Limb (tissue), 2 donors: ENCODE measurements around the gene ATP6V1G3.
A peak's percentile ranks its signal among the peaks of the same experiment; 100 is the strongest.
"Not testable (repeated sequence)": the region's sequence is repeated elsewhere in the genome, so short reads cannot be mapped to it uniquely, and the experiment has no call there.

ENCODE experiments used
- DNase-seq, 2 donors: peaks; one replicate each; pipeline ENCODE4 v3.0.0-alpha.2; 2016; ENCODE audit errors: extremely low spot score in 2 of 2

ATP6V1G3 gene

GRCh38 chr1:198542632-198543031 lies 2.2 kb upstream of the ATP6V1G3 start:
- no peak for DNase-seq

DNA sequence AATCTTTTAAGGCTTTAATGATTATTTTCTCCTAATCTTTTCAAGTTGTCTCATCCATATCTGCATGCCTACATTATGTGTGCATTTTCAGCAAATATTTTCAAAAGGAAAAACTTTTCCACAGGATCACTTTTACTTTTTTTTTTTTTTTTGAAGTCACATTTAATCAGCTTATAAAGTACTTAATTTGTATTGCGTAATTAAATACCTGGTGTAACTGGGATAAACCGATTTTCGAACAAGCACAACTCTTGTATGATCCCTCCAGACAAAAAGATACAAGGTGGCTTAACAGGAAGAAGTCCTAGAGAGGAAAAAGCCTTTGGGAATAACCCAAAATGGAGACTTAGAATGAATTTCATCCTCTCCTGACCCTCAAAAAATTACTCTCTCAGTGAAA lies 1.3 kb upstream of the ATP6V1G3 start:
- no peak for DNase-seq

- DNase-seq = no peak
Observed at GRCh38 chr1:198538579-198539364, 1.7 kb downstream of the ATP6V1G3 start.

- DNase-seq = no peak
Observed at GRCh38 chr1:198535631-198536030, 4.8 kb downstream of the ATP6V1G3 start.

- DNase-seq = no peak
Observed at GRCh38 chr1:198534548-198535418, 5.7 kb downstream of the ATP6V1G3 start.

DNA sequence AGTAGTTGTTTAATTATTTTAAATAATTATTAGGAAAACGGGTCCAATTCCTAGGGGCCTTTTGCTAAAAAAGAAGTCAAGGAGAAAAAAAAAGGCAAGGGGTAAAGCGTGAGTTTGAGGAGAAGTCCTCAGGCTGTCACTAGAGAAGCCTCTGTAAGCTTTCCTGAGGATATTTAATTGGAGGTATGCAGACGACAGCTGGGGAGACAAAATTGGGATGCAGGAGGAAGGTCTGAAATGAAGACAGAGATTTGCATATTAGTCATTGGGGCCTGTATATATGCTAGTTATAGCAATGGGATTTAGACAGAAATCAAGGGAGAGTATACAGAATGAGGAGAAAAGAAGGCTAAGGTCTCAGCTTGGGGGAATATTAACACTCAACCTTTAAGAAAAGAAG lies 8.6 kb downstream of the ATP6V1G3 start:
- no peak for DNase-seq

DNA sequence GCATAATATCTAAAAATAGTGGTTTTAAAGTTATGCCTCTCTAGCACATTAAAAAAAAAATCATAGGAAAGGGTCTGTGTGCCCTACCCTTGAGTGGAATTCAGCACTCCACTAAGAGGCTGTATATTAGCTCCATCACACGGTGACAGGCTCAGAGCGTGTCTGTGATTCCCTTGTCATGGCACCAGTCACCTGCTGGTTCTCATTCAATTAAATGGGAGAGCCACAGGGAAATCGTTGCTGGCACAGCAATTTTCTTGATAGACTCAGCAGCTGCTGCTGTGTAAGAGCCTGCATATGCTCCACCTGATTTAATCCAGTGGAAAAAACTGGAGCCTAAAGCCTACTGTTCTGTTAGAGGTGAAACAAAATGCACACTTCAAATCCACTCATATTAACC lies 9.5 kb downstream of the ATP6V1G3 start:
- peak in 1 of 2 donors; percentile 41 for DNase-seq

GRCh38 chr1:198529414-198529813 lies 11.1 kb downstream of the ATP6V1G3 start:
- peak in 1 of 2 donors; percentile 58 for DNase-seq

- no peak for DNase-seq
Observed at GRCh38 chr1:198528364-198528763, 12.1 kb downstream of the ATP6V1G3 start.

DNA sequence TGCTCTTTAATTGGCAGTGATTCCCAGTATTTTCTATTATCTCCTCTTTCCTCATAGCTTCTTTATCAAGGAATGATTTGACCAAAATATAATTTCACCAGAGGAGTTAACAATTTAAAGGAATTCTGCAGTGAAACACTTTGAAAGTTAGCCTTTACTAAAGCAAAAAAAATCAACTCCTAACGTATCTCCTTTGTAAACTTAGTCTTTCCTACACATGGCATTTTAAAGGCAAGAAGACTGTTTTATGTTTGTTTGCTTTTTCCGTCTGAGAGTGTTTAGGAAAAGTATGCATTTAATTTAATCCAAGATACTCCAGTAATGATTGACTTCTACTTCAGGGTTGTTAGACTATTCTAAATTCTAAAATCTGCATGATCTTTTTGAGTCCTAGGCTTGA lies 15.9 kb downstream of the ATP6V1G3 start:
- no peak for DNase-seq

DNA sequence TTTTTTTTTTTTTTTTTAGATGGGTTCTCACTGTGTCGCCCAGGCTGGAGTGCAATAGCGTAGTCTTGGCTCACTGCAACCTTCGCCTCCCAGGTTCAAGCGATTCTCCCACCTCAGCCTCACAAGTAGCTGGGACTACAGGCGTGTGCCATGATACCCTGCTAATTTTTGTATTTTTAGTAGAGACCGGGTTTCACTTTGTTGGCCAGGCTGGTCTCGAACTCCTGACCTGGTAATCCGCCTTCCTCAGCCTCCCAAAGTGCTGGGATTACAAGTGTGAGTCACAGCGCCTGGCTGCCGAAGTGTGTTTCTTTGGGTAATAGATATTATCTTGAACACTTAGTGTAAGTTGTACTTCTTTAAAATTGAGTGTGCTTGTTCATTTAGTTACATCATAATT lies 16.4 kb downstream of the ATP6V1G3 start:
- DNase-seq = not testable (repeated sequence)

- no peak for DNase-seq
Observed at GRCh38 chr1:198523182-198523950, 17.1 kb downstream of the ATP6V1G3 start.

- no peak for DNase-seq
Observed at GRCh38 chr1:198520524-198521254, 19.8 kb downstream of the ATP6V1G3 start.

- DNase-seq = no peak
Observed at GRCh38 chr1:198519639-198520501, 20.6 kb downstream of the ATP6V1G3 start.

DNA sequence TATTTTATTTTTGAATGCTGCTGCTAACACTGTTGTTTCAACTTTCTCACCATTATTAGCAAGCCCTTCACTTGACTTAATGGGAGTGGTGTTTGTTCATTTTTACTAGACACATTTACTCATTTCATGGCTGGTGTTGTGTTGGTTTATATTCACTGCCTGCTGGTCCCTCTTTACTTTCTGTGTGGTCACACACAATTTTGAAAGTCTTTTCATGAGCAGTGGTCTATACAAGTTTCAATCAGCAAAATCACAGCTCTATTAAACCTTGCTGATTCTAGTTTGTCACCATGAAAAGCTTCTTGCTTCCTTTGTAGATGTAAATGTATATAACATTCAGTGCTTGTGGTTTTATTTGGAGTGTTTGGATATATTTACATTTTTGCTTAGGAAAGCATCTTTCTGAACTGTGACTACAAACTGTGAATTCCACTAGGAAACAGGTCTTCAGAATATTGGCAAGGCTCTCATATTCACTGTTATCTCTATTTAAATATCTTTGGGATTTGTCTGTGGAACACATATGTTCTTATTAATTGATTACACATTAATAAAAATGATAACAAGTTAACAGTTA lies 22.8 kb downstream of the ATP6V1G3 start:
- no peak for DNase-seq

- no peak for DNase-seq
Observed at GRCh38 chr1:198500096-198500495, 40.4 kb downstream of the ATP6V1G3 start.

DNA sequence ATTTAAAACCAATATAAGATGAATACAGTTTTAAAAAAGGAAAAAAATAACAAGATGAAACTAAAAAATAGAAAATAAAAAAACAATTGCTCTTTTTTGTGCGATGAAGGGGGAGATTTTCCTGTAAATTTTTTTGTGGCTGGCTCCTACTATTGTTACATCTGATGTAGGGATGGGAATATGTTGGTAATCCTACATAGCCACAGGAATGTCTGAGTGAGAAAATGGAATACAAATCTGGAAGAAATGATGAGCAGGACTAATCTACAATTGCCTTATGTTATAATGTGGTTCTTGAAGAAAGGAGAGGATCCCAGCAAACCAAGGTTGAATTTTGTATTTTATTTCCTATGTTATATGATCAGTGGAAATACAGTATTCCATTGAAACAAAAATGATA lies 40.9 kb downstream of the ATP6V1G3 start:
- no peak for DNase-seq

- no peak for DNase-seq
Observed at GRCh38 chr1:198498881-198499280, 41.6 kb downstream of the ATP6V1G3 start.

- no peak for DNase-seq
Observed at GRCh38 chr1:198498103-198498385, 42.4 kb downstream of the ATP6V1G3 start.
